Subcutaneous adipose tissue (tissue), 4 donors: ENCODE measurements around the gene FFAR1. TPM values are rescaled to one million over a fixed set of nuclear protein-coding genes. Genes with fewer than 3 reads are reported as not detected.

Source experiments
- total RNA-seq, 4 donors: library from RNA; depleted of rRNA; stranded (reverse); fragments of >200 nt; gene quantifications; one replicate each; pipeline ENCODE4 v1.1.0, GENCODE V29; 2016
- TF ChIP-seq, protein P1 (sequence below): fragments of 450-650 bp; IDR thresholded peaks from one replicate; pipeline ENCODE4 v1.5.1; 2016; ENCODE audit warnings: low read depth, mild to moderate bottlenecking, control low read depth, antibody characterized with exemption, moderate library complexity

Gene FFAR1
- total RNA-seq, 4 donors from 2014 or later, result not detected

DNA sequence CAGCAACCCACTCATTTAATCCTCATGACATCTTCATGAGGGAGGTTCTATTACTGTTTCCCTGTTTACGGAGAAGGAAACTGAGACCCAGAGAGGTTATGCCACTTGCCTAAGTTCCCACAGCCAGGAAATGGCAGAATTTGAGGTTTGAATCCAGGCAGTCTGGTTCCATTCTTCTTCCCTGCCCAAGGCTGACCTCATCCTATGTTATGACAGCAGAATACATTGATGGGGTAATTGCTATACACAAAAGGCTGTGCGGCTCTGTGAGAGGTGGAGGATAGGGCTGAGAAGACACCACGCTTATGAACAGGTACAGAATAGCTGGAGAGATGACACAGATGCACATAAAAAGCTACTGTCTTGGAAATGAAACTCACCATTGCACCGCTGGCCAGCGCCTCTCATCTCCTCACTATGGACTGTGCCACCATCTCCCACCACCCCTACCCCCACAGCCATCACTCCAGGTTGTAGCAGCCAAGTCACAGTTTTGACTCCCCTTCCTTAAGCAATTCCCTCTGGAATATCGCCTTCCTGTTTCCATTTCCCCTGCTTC, 44.3 kb upstream of the FFAR1 start:
- TF ChIP-seq, protein P1, sequence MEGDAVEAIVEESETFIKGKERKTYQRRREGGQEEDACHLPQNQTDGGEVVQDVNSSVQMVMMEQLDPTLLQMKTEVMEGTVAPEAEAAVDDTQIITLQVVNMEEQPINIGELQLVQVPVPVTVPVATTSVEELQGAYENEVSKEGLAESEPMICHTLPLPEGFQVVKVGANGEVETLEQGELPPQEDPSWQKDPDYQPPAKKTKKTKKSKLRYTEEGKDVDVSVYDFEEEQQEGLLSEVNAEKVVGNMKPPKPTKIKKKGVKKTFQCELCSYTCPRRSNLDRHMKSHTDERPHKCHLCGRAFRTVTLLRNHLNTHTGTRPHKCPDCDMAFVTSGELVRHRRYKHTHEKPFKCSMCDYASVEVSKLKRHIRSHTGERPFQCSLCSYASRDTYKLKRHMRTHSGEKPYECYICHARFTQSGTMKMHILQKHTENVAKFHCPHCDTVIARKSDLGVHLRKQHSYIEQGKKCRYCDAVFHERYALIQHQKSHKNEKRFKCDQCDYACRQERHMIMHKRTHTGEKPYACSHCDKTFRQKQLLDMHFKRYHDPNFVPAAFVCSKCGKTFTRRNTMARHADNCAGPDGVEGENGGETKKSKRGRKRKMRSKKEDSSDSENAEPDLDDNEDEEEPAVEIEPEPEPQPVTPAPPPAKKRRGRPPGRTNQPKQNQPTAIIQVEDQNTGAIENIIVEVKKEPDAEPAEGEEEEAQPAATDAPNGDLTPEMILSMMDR, result no peak

DNA sequence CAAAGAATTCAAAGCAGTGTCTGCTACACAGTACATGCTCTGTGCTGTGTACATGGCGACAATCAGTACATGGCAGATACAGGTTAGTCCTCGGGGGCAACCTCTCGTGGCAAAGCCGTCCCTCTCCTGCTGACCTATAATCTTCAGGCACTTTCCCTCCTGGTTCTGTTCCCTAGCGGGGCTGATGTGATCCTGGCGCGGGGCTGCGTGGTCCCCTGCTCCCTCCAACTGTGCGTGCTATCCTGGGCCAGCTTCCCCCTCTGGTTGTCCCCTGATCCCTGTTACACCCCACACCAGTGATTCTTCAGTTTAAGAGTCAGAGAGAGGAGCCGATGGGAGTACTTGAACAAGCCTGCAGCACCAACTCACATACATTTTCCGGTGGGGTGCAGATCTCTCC, 43.7 kb upstream of the FFAR1 start:
- TF ChIP-seq, protein P1, result no peak

DNA sequence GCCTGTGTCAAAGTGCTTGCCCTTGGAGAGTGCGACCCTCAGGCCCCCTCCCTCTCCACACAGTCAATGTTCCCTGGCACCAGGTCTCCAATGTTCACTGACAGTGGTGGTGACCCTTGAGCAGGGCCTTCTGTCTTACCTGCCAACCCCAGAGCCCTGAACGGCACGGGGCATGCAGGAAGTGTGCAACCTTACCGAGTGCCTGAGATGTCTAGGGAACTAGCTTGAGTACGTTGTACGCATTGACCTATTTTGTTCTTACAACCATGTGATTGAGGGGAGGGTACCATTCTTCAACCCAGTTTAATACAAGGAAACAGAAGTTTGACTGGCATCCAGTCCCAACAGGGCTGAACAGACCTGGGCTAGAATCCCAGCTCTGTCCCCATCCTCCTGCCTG, 42.5 kb upstream of the FFAR1 start:
- TF ChIP-seq, protein P1, result no peak

DNA sequence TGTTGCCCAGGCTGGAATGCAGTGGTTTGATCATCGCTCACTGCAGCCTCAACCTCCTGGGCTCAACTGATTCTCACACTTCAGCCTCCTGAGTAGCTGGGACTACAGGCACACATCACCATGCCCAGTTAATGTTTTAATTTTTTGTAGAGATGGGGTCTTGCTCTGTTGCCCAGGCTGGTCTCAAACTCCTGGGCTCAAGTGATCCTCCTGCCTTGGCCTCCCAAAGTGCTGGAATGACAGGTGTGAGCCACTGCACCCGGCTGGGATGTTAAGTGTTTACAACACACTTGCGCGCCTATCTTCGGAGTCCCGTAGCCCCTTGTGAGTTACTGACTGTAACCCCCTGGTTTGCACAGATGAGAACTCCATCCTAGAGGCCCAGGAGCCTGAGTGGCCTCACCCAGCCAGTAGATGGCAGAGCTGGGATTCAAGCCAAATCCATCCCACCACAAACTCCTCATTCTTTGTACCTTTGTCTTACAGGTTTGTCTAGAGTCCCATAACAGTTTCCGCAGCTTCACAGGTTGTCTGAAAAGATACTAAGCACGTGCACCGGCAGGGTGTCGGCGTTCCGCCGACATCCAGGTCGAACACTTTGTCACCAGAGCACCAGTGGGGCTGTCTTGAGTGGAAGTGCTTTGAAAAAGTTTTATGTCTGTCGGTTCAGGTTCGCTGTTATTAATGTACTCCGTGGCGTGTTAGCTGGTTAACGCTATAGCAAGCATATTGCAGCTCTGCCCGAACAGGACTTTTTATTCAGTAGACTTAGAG, 41.0 kb upstream of the FFAR1 start:
- TF ChIP-seq, protein P1, result no peak

DNA sequence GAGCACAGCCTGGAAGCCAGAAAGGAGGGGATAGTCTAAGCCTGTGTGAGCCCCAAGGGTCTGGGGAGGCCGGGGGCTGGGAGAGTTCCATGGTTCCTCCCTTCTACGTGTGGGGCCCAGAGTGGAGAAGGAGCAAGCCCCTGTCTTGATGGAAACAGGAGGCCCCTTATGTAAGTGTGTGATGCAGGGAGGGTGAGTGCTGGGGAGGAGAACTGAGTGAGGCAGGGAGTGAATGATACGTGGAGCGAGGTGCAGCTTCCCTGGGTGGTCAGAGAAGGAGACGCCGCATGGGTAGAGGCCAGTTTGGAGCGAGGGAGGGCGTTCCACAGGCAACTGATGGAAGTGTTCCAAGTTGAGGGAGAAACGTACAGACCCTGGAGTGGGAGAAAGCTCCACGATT, 39.8 kb upstream of the FFAR1 start:
- TF ChIP-seq, protein P1, result no peak

DNA sequence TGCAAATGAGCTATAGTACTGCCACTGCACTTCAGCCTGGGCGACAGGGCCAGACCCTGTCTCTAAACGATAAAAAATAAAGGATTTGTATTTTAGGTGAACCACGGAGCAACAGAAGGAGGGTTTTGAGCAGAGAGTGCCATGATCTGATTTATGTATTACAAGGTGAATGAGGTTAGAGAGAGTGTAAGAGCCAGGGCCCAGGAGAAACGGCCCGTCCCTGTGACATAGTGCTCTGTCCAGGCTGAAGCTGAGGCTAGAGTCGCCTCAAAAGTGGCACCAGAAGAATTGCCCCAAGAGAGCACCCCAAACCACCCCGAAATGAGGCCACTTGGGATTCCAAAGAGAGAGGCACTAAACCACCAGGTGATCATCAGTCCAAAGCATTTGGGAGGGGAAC, 38.8 kb upstream of the FFAR1 start:
- TF ChIP-seq, protein P1, result no peak

DNA sequence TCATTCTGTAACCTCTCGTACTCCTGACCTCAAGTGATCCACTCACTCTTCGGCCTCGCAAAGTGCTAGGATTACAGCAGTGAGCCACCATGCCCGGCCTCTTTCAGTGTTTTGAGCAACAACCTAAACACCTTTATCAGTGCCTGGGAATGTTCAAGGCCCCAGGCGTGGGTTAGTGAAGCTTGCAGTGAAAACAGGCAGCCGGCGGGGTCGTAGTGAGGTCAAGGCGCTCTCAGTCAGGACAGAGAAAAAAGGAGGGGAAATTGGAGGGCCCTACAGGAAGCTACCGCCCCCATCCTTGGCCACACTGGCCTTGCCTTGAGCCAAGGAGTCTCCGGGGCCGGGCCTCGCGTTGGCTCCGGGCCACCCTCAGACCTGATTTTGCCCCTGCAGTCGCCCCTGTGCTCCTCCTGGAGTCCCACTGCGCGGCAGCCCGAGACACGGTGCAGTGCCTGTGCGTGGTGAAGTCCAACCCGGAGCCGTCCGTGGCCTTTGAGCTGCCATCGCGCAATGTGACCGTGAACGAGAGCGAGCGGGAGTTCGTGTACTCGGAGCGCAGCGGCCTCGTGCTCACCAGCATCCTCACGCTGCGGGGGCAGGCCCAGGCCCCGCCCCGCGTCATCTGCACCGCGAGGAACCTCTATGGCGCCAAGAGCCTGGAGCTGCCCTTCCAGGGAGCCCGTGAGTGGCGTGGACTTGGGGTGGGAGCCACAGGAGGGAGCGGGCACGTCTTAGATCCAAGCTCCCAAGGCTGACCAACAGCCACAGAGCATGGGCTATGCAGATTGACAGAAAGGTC, 38.0 kb upstream of the FFAR1 start:
- TF ChIP-seq, protein P1, result no peak
